ENCODE results near the gene PHLDA2. TPM values are rescaled to one million over a fixed set of nuclear protein-coding genes. Genes with fewer than 3 reads are reported as not detected.

The PHLDA2 gene
- total and polyA plus RNA-seq, 7 donors: 0.49 to 7.3 (median 0.87) TPM

DNA sequence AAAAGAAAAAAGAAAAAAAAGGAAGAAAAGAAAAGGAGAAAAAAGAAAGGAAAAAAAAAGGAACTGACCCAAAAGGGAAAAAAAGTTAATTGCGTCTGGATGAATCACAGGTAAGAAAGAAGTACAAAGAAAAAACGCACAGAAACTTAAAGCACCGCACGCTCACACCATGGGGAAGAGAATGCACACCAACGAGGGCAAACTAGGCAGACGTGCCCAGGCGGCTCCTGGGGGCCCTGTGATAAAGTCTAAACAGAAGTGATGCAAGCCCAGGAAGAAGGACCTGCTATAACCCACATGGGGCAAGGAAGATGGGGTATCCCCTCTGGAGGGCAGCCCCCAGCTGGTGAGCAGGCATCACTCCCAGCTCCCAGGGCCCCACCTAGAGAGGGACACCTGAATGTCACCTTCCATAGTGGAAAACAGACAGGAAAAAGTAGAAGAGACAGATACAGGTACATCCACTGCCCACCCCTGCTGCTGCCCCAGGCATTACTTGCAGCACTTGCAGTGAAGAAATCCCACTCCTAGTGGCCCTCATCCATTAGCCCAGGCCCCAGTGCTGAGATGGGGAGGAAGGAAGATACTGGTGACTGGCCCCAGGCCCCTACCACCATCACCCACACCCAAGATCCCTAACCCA, 34.0 kb upstream of the PHLDA2 start:
- peaks cover 12 to 94% of the 10 kb centered on the region in 2 donors for H3K36me3 ChIP-seq (ENCODE audit: insufficient read depth in 1 of 2, low read depth in 1 of 2)
- H3K4me1 ChIP-seq: no peaks in the 10 kb centered on the region
- WGBS, 3 donors: 88 to 96% (median 89%) methylated on average over 7 of the region's 7 CpGs
- no peak for ATAC-seq
- DNase-seq: no peak
- no peak for TF ChIP-seq CTCF (IDR thresholded peaks at IDR 0.05)
- no peak overlapping the region for H3K4me3 ChIP-seq
- intact Hi-C loops (cut with DNase I): no loop called here
- H3K27me3 ChIP-seq (ENCODE audit: insufficient read depth in 3 of 3, low read length in 2 of 3): no peaks in the 10 kb centered on the region
- no peak overlapping the region for H3K27ac ChIP-seq
- no peaks in the 10 kb centered on the region for H3K9me3 ChIP-seq

DNA sequence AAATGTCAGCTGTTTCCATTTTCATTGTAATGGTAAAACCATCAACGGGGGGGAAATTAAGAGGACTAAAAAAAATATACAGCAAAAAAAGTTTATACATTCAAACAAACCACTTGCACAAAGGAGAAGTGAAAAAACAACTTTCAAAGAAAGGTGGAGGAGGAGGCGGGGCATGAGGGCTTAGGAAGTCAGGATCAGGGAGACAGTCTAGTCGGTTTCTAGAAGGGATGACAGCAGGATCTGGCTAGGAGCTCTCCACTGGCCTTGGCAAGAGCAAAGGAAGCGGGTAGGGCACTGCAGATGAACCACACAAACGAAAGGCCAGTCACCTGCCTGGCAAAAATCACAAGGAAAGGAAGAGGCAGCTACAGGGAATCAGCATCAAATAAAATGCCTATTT, 31.9 kb upstream of the PHLDA2 start:
- intact Hi-C loops (cut with DNase I): no loop called here
- H3K27ac ChIP-seq: no peak overlapping the region
- H3K27me3 ChIP-seq (ENCODE audit: insufficient read depth in 3 of 3, low read length in 2 of 3): no peaks in the 10 kb centered on the region
- no peak for DNase-seq
- no peaks in the 10 kb centered on the region for H3K9me3 ChIP-seq
- no peaks in the 10 kb centered on the region for H3K4me1 ChIP-seq
- no peak for ATAC-seq
- 66 to 72% (median 68%) methylated on average over 5 of the region's 5 CpGs for WGBS, 3 donors
- H3K36me3 ChIP-seq (ENCODE audit: insufficient read depth in 1 of 2, low read depth in 1 of 2): peaks cover 5 to 96% of the 10 kb centered on the region in 2 donors
- no peak overlapping the region for H3K4me3 ChIP-seq
- no peak for TF ChIP-seq CTCF (IDR thresholded peaks at IDR 0.05)

GRCh38 chr11:2960139-2960538, 30.9 kb upstream of the PHLDA2 start:
- Histone ChIP-seq H3K9me3 (no peaks in the 10 kb centered on the region), H3K27ac (no peak overlapping the region), H3K4me1 (no peaks in the 10 kb centered on the region), H3K27me3 (ENCODE audit: insufficient read depth in 3 of 3, low read length in 2 of 3) (no peaks in the 10 kb centered on the region), H3K36me3 (ENCODE audit: insufficient read depth in 1 of 2, low read depth in 1 of 2) (peaks cover 5 to 96% of the 10 kb centered on the region in 2 donors), H3K4me3 (no peak overlapping the region)
- intact Hi-C loops (cut with DNase I): no loop called here
- TF ChIP-seq CTCF (IDR thresholded peaks at IDR 0.05): no peak
- DNase-seq (no peak), ATAC-seq (no peak)
- 96 to 97% (median 96%) methylated on average over 7 of the region's 7 CpGs for WGBS, 3 donors

DNA sequence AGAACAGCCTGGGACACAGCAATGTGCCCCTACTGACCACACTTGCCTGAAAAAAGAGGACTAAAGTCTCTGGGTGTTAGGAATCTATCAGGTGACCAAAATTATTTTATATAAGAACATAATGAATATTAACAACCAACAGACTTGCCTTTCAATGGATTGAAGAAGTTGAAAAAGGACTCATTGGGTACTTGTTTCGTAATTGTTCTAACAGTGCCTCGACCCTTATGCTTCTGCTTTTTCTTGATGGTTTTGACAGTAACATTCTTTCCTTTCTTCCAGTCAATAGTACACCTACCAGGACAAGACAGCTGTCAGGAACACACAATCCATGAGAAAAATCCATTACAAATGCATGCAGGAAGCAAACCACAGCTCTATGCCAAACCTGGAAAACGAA, 29.0 kb upstream of the PHLDA2 start:
- H3K4me3 ChIP-seq: no peak overlapping the region
- no peak for ATAC-seq
- intact Hi-C loops (cut with DNase I): no loop called here
- H3K27me3 ChIP-seq (ENCODE audit: insufficient read depth in 3 of 3, low read length in 2 of 3): no peaks in the 10 kb centered on the region
- WGBS, 3 donors: 73 to 86% (median 74%) methylated on average over 3 of the region's 3 CpGs
- no peaks in the 10 kb centered on the region for H3K9me3 ChIP-seq
- no peak for DNase-seq
- peaks cover 7 to 96% of the 10 kb centered on the region in 2 donors for H3K36me3 ChIP-seq (ENCODE audit: insufficient read depth in 1 of 2, low read depth in 1 of 2)
- H3K27ac ChIP-seq: no peak overlapping the region
- H3K4me1 ChIP-seq: no peaks in the 10 kb centered on the region
- no peak for TF ChIP-seq CTCF (IDR thresholded peaks at IDR 0.05)

- Histone ChIP-seq H3K9me3 (no peaks in the 10 kb centered on the region), H3K4me3 (no peak overlapping the region), H3K36me3 (ENCODE audit: insufficient read depth in 1 of 2, low read depth in 1 of 2) (peaks cover 11 to 100% of the 10 kb centered on the region in 2 donors), H3K27ac (no peak overlapping the region), H3K4me1 (no peaks in the 10 kb centered on the region), H3K27me3 (ENCODE audit: insufficient read depth in 3 of 3, low read length in 2 of 3) (no peaks in the 10 kb centered on the region)
- DNase-seq: no peak
- no peak for TF ChIP-seq CTCF (IDR thresholded peaks at IDR 0.05)
- WGBS, 3 donors: 86 to 87% (median 86%) methylated on average over 6 of the region's 6 CpGs
- intact Hi-C loops (cut with DNase I): no loop called here
- ATAC-seq: no peak
Observed at GRCh38 chr11:2955906-2956476, 26.8 kb upstream of the PHLDA2 start.
